ENCODE data around the gene NRIP3.

DNA sequence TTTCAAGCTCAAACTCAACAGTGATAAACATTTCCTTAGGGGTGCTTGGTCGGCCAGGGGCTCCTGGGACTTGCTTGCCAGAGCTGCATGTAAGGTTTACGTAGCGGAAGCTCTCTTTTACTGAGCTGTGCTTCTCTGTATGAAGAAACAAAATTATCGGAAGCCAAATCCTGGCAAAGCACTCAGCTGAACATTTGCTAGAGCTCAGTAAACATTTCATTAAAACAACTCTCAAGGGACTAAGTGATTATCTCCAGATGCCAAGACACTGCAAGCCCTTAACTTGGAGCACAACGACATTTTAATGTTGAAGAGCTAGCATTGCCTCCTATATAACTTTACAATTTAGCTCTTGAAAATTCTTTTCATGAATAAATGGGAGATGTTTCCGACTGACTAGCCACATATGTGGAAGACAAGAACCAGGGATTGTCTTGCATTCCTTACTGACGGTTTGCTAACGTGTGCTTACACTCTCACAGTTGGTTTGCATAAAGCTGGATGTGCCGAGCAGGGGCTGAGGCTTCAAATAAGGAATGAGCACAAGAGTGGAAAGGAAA is 44.2 kb upstream of the NRIP3 start:
- TF ChIP-seq POLR2A (IDR thresholded peaks at IDR 0.05): no peak
- TF ChIP-seq, protein P1, sequence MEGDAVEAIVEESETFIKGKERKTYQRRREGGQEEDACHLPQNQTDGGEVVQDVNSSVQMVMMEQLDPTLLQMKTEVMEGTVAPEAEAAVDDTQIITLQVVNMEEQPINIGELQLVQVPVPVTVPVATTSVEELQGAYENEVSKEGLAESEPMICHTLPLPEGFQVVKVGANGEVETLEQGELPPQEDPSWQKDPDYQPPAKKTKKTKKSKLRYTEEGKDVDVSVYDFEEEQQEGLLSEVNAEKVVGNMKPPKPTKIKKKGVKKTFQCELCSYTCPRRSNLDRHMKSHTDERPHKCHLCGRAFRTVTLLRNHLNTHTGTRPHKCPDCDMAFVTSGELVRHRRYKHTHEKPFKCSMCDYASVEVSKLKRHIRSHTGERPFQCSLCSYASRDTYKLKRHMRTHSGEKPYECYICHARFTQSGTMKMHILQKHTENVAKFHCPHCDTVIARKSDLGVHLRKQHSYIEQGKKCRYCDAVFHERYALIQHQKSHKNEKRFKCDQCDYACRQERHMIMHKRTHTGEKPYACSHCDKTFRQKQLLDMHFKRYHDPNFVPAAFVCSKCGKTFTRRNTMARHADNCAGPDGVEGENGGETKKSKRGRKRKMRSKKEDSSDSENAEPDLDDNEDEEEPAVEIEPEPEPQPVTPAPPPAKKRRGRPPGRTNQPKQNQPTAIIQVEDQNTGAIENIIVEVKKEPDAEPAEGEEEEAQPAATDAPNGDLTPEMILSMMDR (IDR thresholded peaks at IDR 0.05): no peak

All from uterus (tissue), 2 donors.